Motor neuron (in vitro differentiated cells): ENCODE measurements around the gene CRYGN. TPM values are rescaled to one million over a fixed set of nuclear protein-coding genes. Genes with fewer than 3 reads are reported as not detected.
A peak's percentile ranks its signal among the peaks of the same experiment; 100 is the strongest.

Experiments
- ATAC-seq, 8 experiments: fragments of 200-7000 bp; cut with Tn5 transposase; replicated peaks in 6 of 8; 2 replicates each; pipeline ENCODE4 v1.8.0; 2021; ENCODE audit warnings: mild to moderate bottlenecking in 8 of 8, moderate library complexity in 8 of 8
- H3K27ac ChIP-seq, 2 donors: fragments of 250-450 bp; sonication (Bioruptor Pico); 2 replicates each; pipeline ENCODE4 v1.9.0; 2021; ENCODE audit warnings: antibody characterized with exemption in 2 of 2, mild to moderate bottlenecking in 2 of 2, moderate library complexity in 1 of 2
- H3K4me1 ChIP-seq, 2 donors: fragments of 250-450 bp; sonication (Bioruptor Pico); replicated peaks in 1 of 2; 2 replicates each; pipeline ENCODE4 v1.6.1; 2021; ENCODE audit warnings: antibody characterized with exemption in 2 of 2, mild to moderate bottlenecking in 2 of 2, moderate library complexity in 1 of 2
- H3K4me3 ChIP-seq, 5 donors: fragments of 250-450 bp; sonication (Bioruptor Pico); 2 replicates each; pipeline ENCODE4 v1.9.0; 2021; ENCODE audit warnings: antibody characterized with exemption in 5 of 5, mild to moderate bottlenecking in 5 of 5, moderate library complexity in 4 of 5
- WGBS, 10 experiments: fragments of 450-650 bp; shearing (Covaris generic); methylation state at CpG; one replicate each; pipeline ENCODE4 v1.0.0; 2022; 5-methylcytosine and 5-hydroxymethylcytosine counted together
- in situ Hi-C, 9 experiments: fragments of 400-800 bp; cut with MboI; loops; one replicate each; pipeline ENCODE4 v1.15.0; 2021; ENCODE audit warnings: low sequenced_read_pairs in 9 of 9, low pct_unique_long_range_greater_than_20kb in 2 of 9; ENCODE audit not compliant: unreplicated experiment in 9 of 9
- total RNA-seq, 8 experiments: library from RNA; unstranded; fragments of 300-600 nt; gene quantifications; 2 replicates each; pipeline versions ENCODE4 v1.2.3 to v1.2.4, GENCODE V29; 2022

CRYGN gene
- total RNA-seq, 8 experiments from 2014 or later = 0.11 to 1.3 (median 0.29) TPM; not detected in 1

DNA sequence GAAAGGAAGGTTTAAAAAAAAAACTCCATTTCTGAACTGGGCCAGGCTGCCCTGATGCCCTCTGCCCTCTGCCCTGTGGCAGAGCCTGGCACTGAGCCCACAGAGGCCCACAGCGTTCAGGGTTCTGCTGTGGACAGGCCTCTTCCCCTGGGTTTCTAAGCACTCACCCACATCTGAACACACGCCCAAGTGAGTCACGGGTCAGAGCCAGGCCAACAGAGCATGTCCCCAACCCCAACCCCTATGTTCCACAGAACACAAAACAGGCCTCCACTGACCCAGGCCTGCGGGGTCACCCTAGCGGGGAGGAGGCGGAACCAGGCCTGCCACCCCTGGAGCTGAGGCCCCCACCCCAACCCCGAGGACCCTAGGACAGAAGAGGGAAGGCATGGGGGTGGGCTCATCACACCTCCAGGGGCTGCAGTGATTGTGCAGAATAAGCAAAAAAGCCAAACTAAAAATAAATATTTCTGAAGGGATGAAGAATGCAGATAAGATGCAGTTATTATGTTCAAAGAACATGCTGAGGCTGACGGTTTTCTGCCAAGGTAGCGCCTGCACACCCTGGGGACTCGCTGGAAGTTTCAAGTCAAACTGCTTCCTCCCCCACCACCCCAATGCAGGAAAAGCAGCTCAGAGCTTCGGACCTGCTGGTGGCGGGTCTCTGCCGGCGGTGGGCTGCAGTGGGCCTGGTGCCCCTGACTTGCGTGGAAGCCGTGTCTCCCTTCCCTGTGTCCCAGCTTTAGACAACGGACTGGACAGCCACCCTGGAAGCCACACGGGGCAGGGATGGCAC, 35.5 kb downstream of the CRYGN start:
- in situ Hi-C loops = no loop called here
- ATAC-seq = peak in 6 of 8 experiments; percentile 24 to 88 (median 35)
- peaks cover 18 to 24% of the 10 kb centered on the region in 2 donors for H3K4me1 ChIP-seq
- H3K27ac ChIP-seq = peak overlapping the region; percentile 28 to 41
- H3K4me3 ChIP-seq = no peak overlapping the region
- WGBS, 10 experiments = 0 to 100% (median 71%) methylated on average over 1 to 5 of the region's 18 CpGs; no CpG with 5 or more reads in 2 of the 10 experiments

DNA sequence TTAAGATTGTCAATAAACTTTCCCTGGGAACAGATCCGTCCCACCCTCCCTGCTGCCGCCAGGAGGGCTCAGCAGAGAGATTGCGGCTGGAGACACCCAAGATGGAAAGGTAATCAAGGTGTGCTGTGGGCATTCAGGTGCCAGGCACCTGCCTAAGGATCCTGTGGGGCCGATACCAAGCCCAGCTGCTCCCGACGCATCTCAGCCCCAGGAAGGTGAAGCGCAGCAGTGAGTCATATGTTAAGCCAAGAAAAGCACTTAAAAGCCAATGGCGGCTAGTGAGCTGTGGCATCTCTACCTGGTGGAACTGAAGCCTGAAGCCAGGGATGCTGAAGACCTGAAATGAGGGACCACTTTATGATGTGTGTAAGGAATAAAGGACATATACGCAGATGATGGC, 36.2 kb downstream of the CRYGN start:
- H3K4me3 ChIP-seq = no peak overlapping the region
- no peak for ATAC-seq
- WGBS, 10 experiments = 50 to 100% (median 94%) methylated on average over 1 to 9 of the region's 9 CpGs; no CpG with 5 or more reads in 3 of the 10 experiments
- in situ Hi-C loops = no loop called here
- peaks cover 18 to 24% of the 10 kb centered on the region in 2 donors for H3K4me1 ChIP-seq
- H3K27ac ChIP-seq = no peak overlapping the region

DNA sequence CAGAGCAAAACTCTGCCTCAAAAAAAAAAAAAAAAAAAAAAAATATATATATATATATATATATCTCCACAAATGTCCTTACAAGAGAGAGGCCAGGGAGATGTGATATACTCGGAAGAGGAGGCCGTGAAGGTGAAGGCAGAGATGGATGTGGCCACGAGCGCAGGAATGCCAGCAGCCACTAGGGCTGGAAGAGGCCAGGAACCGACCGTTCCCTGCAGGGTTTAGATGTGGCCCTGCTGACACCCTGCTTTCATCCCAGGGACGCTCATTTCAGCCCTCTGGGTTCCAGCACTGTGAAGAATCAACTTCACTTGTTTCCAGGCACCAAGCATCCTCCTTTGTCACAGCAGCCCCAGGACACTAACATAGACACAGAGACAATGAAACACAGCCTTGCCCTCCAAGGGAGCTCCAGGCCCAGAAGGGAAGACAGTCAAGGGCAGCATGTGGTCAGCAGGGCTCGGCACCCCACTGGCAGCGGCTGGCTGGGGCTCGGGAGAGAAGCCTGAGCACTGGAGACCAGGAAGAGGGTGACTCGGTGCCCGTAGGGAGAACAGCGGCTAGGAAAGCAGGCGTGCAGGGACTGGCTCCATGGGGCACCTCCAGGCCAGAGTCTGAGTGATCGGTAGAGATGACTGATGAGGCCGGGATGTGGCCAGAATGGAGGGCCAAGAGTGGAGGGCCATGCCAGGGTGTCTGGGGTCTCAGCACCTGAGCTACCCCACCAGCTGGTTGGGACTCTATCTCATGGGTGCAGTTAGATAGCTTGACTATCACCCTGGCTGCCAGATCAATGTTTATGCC, 37.7 kb downstream of the CRYGN start:
- Histone ChIP-seq H3K4me3 (no peak overlapping the region), H3K27ac (no peak overlapping the region), H3K4me1 (peaks cover 11 to 18% of the 10 kb centered on the region in 2 donors)
- no peak for ATAC-seq
- 45 to 97% (median 91%) methylated on average over 3 to 5 of the region's 16 CpGs; no CpG with 5 or more reads in 6 of the 10 experiments for WGBS, 10 experiments
- in situ Hi-C loops = no loop called here

DNA sequence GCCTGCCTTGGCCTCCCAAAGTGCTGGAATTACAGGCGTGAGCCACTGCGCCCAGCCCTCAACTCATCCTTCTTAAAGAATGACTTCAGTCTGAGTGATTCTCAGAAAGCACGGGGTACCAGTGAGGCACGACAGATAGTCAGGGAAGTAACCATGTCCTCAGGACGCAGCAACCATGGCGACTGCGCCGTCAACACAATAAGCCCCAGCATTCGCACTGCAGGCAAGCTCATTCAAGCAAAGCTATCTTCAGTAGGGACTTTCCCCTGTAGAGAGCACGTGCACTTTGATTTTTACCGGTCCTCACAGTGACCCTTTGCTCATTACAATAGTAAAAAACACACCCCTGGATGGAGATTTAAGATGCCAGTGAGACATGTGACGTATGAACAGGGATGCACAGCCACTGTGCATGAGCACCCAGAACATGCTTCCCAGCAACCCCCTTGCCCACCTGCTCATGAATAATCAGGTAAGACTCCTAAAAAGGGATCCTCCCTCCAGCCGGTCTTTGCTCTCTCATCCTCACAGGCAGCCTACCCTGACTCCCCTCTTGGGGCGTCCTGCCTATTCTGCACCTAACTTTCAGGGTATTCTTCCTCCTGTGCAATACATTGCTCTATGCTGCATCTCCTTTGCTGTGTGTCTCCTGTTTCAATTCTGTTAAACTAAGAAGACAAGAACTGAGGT, 39.2 kb downstream of the CRYGN start:
- 33 to 84% (median 71%) methylated on average over 1 to 7 of the region's 14 CpGs; no CpG with 5 or more reads in 1 of the 10 experiments for WGBS, 10 experiments
- H3K4me1 ChIP-seq = peaks cover 11 to 18% of the 10 kb centered on the region in 2 donors
- in situ Hi-C loops = no loop called here

DNA sequence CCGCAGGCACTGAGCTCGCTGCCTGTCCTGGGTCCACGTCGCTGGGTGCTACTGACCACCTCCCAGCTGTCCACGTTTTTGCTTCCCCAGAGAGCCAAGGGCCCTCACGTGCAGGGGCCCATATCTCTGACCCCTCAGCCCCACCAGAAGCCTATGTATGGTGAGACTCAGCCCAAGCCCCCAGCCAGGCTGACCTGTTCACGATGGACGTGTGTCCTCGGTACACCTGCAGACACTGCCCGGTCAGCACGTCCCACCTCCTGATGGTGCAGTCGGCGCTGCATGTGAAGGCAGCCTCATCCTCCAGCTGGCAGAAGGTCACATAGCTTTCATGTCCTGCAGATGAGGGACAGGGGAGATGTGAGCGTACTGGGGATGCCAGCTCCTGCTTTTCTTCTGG, 40.0 kb downstream of the CRYGN start:
- no peak overlapping the region for H3K4me3 ChIP-seq
- H3K4me1 ChIP-seq = peaks cover 11 to 17% of the 10 kb centered on the region in 2 donors
- no peak overlapping the region for H3K27ac ChIP-seq
- in situ Hi-C loops = no loop called here
- ATAC-seq = no peak
- 0 to 100% (median 5%) methylated on average over 1 to 4 of the region's 14 CpGs; no CpG with 5 or more reads in 5 of the 10 experiments for WGBS, 10 experiments

More for the DNA sequence above, 39.2 kb downstream of the CRYGN start:
- Histone ChIP-seq H3K4me3 (no peak overlapping the region), H3K27ac (no peak overlapping the region)
- ATAC-seq = peak in 3 of 8 experiments; percentile 23 to 44 (median 25)

DNA sequence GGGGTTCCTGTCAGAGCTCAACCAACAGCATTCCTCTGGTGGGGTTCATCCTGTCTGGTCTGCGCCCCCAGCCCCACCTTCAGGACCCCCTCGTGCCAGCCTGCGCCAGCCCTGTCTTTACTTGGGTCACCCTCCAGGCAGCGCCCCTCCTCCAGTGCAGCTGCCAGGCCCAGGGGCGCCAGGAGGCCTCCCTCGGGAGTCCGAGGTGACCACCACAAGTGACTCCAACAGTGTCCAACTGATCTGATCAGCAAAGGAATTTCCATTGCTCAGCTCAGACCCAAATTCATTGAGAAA, 40.7 kb downstream of the CRYGN start:
- H3K4me1 ChIP-seq = peaks cover 4 to 10% of the 10 kb centered on the region in 2 donors
- ATAC-seq = no peak
- in situ Hi-C loops = no loop called here
- no peak overlapping the region for H3K27ac ChIP-seq
- no peak overlapping the region for H3K4me3 ChIP-seq
- 50 to 100% (median 90%) methylated on average over 1 to 4 of the region's 7 CpGs; no CpG with 5 or more reads in 5 of the 10 experiments for WGBS, 10 experiments

DNA sequence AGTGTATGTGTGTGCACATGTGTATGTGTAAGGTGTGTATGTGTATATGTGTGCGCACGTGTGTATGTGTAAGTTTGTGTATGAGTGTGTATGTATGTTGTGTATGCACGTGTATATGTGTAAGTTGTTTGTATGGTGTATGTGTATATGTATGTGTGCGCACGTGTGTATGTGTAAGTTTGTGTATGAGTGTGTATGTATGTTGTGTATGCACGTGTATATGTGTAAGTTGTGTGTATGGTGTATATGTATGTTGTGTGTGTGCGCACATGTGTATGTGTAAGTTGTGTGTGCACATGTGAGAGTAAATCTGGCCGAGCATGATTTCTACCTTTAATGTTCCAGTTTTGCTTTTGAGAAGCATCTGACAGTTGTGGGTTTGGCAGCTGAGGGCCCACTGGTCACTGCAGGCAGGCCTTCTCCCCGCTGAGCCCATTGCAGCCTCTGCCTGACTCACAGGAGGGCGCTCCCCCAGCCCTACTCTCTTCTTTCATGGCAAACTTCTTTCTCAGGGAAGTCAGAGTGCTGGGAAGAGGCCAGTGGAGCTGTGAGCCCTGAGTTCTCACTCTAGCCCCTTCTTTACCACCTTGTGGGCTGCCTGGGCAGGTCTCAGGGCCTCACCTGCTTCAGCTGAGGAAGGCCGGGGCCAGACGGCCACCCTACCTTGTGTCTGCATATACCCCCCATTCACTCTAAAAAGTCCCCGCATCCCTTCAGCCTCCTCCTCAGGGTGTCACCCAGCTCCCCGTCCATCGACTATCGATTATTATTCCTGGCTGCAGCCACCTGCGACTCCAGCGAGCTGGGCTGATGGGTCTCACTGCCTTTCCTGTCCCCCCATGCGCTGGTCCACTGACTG, 41.3 kb downstream of the CRYGN start:
- in situ Hi-C loops = no loop called here
- no peak overlapping the region for H3K4me3 ChIP-seq
- no peak for ATAC-seq
- H3K4me1 ChIP-seq = peaks cover 0 to 4% of the 10 kb centered on the region in 2 donors
- H3K27ac ChIP-seq = no peak overlapping the region
- WGBS, 10 experiments = 64 to 100% (median 91%) methylated on average over 2 to 9 of the region's 19 CpGs

DNA sequence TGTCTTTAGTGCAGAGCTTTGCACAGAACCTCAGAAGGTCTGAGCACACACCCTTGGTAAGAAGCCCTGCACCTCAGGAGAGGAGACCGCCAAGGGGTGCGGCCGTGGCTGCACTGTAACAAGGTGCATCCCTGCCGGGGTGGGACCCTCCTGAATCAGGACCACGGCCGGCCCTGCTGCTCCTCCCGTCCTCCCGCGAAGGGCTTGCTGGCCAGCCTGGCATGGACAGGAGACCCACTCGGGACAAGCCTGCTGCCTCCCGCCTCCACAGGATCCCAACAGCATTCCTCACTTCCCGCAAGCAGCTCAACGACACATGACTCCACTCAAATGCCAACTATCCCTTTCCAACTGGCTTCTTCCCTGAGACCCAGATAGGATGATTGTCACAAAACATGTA, 42.9 kb downstream of the CRYGN start:
- WGBS, 10 experiments = 0 to 100% (median 100%) methylated on average over 1 to 5 of the region's 13 CpGs; no CpG with 5 or more reads in 4 of the 10 experiments
- ATAC-seq = no peak
- H3K4me1 ChIP-seq = peaks cover 0 to 4% of the 10 kb centered on the region in 2 donors
- in situ Hi-C loops = no loop called here
- no peak overlapping the region for H3K4me3 ChIP-seq
- H3K27ac ChIP-seq = no peak overlapping the region

DNA sequence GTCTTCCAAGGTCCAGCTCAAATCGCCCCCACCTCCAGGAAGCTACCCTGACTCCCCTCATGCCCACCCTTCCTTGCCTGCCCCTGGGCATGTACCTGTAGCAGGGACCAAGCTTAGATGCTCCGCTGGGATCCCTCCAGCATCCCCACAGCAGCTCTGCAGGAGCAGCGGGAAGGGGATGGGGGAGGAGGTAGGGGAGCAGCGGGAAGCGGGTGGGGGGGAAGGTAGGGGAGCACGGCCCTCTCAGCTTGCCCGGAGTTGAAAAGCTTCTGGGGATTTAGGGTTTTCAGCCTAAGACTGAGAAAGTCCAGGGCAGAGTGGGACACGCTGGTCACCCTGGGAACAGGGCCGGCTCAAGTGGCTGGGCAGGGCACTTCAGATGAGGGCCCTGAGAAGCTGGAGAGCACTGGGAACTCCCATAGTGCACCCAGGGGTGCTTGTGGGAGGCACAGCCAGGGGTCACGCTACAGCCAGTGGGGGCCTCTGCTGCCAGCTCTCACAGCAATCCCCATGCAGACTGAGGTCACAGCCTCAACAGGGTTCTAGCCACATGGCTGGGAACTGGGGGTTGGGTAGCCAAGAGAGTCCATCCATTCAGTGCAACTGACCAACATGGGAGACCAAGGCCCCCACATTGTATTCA, 43.5 kb downstream of the CRYGN start:
- Histone ChIP-seq H3K4me1 (peaks cover 0 to 4% of the 10 kb centered on the region in 2 donors), H3K27ac (no peak overlapping the region), H3K4me3 (no peak overlapping the region)
- no CpG with 5 or more reads among the region's 10 CpGs for WGBS, 10 experiments
- no peak for ATAC-seq
- in situ Hi-C loops = no loop called here

DNA sequence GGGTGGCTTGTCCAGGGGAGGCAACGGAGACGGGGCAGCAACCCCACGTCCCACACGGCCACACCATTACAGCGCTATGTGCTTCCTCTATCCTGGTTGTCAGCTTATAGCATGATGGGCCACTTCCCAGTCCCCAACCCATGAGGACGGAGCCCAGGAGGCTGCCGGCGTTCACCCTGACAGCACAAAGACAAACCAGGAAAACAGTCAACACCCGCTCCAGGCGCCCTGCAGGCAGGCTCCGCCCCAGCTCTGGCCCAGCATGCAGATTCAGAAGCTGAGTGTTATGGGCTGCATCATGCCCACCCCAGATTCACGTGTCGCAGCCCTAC, 44.9 kb downstream of the CRYGN start:
- Histone ChIP-seq H3K4me3 (no peak overlapping the region), H3K27ac (no peak overlapping the region), H3K4me1 (no peaks in the 10 kb centered on the region)
- in situ Hi-C loops = no loop called here
- peak in 3 of 8 experiments; percentile 74 to 95 (median 81) for ATAC-seq
- WGBS, 10 experiments = 54 to 90% (median 61%) methylated on average over 2 to 9 of the region's 13 CpGs; no CpG with 5 or more reads in 5 of the 10 experiments

DNA sequence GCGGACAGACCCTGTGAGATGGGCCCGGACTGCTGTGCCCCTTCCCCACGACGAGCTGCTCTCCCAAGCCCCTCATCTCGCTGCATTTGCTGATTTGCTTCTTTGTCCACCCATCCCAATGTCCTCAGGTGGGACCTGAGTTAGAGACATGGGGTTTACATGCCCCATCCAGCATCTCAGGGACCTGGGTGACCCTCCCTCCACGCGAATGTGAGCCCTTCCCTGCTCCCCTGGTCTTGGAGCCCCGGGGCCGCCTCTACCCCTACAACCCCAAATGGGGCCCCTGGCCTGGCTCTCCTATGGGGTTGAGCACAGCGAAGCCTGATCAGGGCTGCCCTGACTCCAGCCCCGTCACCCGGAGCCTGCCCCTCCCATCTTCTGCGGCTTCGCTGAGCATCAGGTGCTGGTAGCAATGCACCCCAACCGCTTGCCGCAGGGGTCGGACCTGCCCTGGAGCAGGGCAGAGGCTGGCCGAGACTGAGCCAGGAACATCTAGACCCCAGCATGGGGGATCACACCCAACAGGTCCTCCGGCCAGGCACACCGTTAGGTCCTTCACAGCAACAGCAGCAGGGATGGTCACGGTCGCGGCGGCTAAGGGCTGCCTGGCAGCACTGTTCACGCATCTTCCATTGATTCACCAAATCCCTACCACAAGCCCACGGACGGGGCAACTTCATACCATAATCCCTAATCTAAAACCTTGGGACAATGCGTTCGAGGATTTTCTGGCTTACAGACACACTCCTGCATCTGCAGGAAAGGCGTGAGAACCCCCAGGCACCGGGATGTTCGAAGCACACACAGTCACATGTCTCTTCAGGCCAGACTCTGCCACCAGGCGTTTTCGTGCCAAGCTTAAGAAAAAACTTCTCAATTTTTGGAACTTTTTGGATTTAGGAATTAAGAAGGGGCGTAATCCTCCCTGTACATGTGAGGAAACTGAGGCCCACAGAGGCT, 45.6 kb downstream of the CRYGN start:
- Histone ChIP-seq H3K4me3 (no peak overlapping the region), H3K4me1 (no peaks in the 10 kb centered on the region), H3K27ac (no peak overlapping the region)
- ATAC-seq = no peak
- WGBS, 10 experiments = 35 to 100% (median 94%) methylated on average over 2 to 12 of the region's 35 CpGs; no CpG with 5 or more reads in 3 of the 10 experiments
- in situ Hi-C loops = no loop called here
